Upper lobe of left lung (tissue), 6 donors: ENCODE results near the gene BLOC1S5. TPM values are rescaled to one million over a fixed set of nuclear protein-coding genes. Genes with fewer than 3 reads are reported as not detected.

ENCODE experiments used
- ATAC-seq, 2 donors: fragments of 200-7000 bp; cut with Tn5 transposase; one replicate each; pipeline ENCODE4 v1.9.1; 2022; ENCODE audit warnings: mild to moderate bottlenecking in 2 of 2, moderate library complexity in 2 of 2; ENCODE audit not compliant: low FRiP score in 2 of 2
- DNase-seq, 2 donors: peaks; one replicate each; pipeline ENCODE4 v3.0.0-alpha.2; 2019 to 2020
- H3K27ac ChIP-seq, 4 donors: fragments of 200-600 bp; sonication (generic); one replicate each; pipeline ENCODE4 v1.5.1; 2016 to 2019
- H3K27me3 ChIP-seq, 4 donors: fragments of 200-600 bp; sonication (generic); one replicate each; pipeline ENCODE4 v1.5.1; 2017 to 2019
- H3K36me3 ChIP-seq, 4 donors: fragments of 200-600 bp; sonication (generic); one replicate each; pipeline ENCODE4 v1.5.1; 2016 to 2019
- H3K4me1 ChIP-seq, 4 donors: fragments of 200-600 bp; sonication (generic); one replicate each; pipeline ENCODE4 v1.5.1; 2018 to 2019
- H3K4me3 ChIP-seq, 4 donors: fragments of 200-600 bp; sonication (generic); one replicate each; pipeline ENCODE4 v1.5.1; 2017 to 2019; ENCODE audit warnings: mild to moderate bottlenecking in 2 of 4, moderate library complexity in 1 of 4
- H3K9me3 ChIP-seq, 4 donors: fragments of 200-600 bp; sonication (generic); one replicate each; pipeline ENCODE4 v1.5.1; 2018 to 2019
- CTCF ChIP-seq, 6 experiments: fragments of 450-650 bp in 4 of 6; fragments of 200-600 bp in 2 of 6; sonication (generic) in 2 of 6; IDR thresholded peaks; one replicate each; pipeline ENCODE4 v1.5.1; 2016 to 2019; ENCODE audit warnings: antibody characterized with exemption in 6 of 6
- EP300 ChIP-seq, 4 donors: sonication (generic); formaldehyde crosslinking; IDR thresholded peaks; one replicate each; pipeline ENCODE4 v1.5.1; 2017; ENCODE audit warnings: antibody characterized with exemption in 4 of 4, control low read depth in 2 of 4
- POLR2A ChIP-seq, 4 donors: fragments of 450-650 bp; IDR thresholded peaks; one replicate each; pipeline ENCODE4 v1.5.1; 2016 to 2017; ENCODE audit warnings: antibody characterized with exemption in 4 of 4, mild to moderate bottlenecking in 2 of 4
- POLR2AphosphoS5 ChIP-seq, 2 donors: sonication (generic); formaldehyde crosslinking; IDR thresholded peaks; one replicate each; pipeline ENCODE4 v1.5.1; 2017; ENCODE audit warnings: antibody characterized with exemption in 2 of 2
- WGBS, 2 donors: methylation state at CpG; one replicate each; pipeline ENCODE4 v1.1.5; 2017 to 2018; 5-methylcytosine and 5-hydroxymethylcytosine counted together
- total RNA-seq, 6 donors: library from RNA; depleted of rRNA in 4 of 6; stranded (reverse); fragments of >200 nt in 4 of 6; gene quantifications; one replicate each; pipeline versions ENCODE4 v1.1.0 to v1.2.1, GENCODE V29; 2016 to 2021
- donor health status: DM: no; HTN: no; CAD: no; lungs with moderate emphysema.
- donor health status: DM: no; HTN: yes; CAD: no; lungs with severe emphysema.

Gene BLOC1S5
- total RNA-seq, 6 donors from 2014 or later, result 10.0 to 15.0 (median 11.9) TPM

GRCh38 chr6:8064638-8065518 lies 689 bp upstream of the BLOC1S5 start:
- Histone ChIP-seq H3K27me3 (peaks cover 0 to 4% (median 0%) of the 10 kb centered on the region in 4 donors), H3K36me3 (peaks cover 0 to 11% (median 0%) of the 10 kb centered on the region in 4 donors), H3K4me3 (peak overlapping the region in 3 of 4 donors; percentile 80 to 97 (median 83)), H3K4me1 (peaks cover 4 to 12% (median 8%) of the 10 kb centered on the region in 4 donors), H3K9me3 (no peaks in the 10 kb centered on the region), H3K27ac (peak overlapping the region; percentile 87 to 88 (median 87))
- TF ChIP-seq POLR2AphosphoS5 (IDR thresholded peaks at IDR 0.05) (no peak), EP300 (IDR thresholded peaks at IDR 0.05) (no peak), POLR2A (IDR thresholded peaks at IDR 0.05) (no peak), CTCF (IDR thresholded peaks at IDR 0.05) (no peak)
- WGBS, 2 donors, result 81 to 82% methylated on average over 7 of the region's 7 CpGs
- DNase-seq, result no peak
- ATAC-seq, result no peak

GRCh38 chr6:8061736-8062135 lies 2.5 kb downstream of the BLOC1S5 start:
- TF ChIP-seq CTCF (IDR thresholded peaks at IDR 0.05), result no peak
- TF ChIP-seq POLR2AphosphoS5 (IDR thresholded peaks at IDR 0.05), result no peak
- no peak for TF ChIP-seq EP300 (IDR thresholded peaks at IDR 0.05)
- TF ChIP-seq POLR2A (IDR thresholded peaks at IDR 0.05), result no peak
- peaks cover 0 to 4% (median 0%) of the 10 kb centered on the region in 4 donors for H3K27me3 ChIP-seq
- ATAC-seq (no peak), DNase-seq (no peak)
- H3K9me3 ChIP-seq, result no peaks in the 10 kb centered on the region
- no peak overlapping the region for H3K27ac ChIP-seq
- peaks cover 0 to 17% (median 0%) of the 10 kb centered on the region in 4 donors for H3K36me3 ChIP-seq
- peaks cover 4 to 12% (median 10%) of the 10 kb centered on the region in 4 donors for H3K4me1 ChIP-seq
- 84 to 95% methylated on average over 4 of the region's 4 CpGs for WGBS, 2 donors
- H3K4me3 ChIP-seq, result no peak overlapping the region

DNA sequence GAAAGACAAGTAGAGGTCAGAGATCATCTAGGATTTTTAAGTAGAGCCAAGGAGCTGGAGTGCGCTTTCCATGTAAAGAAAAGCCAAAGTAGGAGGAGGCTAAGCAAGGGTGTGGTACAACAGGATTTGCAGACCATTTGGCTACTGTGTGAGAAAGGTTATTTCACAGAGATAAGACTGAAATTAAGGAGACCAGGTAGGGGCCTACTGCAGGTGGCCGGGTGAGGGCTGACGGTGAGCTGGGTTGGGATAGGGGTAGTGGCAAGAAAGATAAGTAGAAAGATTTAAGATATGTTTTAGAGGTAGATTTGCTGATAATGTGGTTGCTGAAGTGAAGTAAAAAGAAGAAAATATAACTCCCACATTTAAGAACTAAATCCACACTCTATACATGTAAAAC lies 3.8 kb downstream of the BLOC1S5 start:
- no peak overlapping the region for H3K4me3 ChIP-seq
- H3K27me3 ChIP-seq, result peaks cover 0 to 4% (median 0%) of the 10 kb centered on the region in 4 donors
- DNase-seq (no peak), ATAC-seq (no peak)
- H3K27ac ChIP-seq, result no peak overlapping the region
- H3K4me1 ChIP-seq, result peaks cover 4 to 12% (median 10%) of the 10 kb centered on the region in 4 donors
- 91 to 95% methylated on average over 3 of the region's 3 CpGs for WGBS, 2 donors
- H3K36me3 ChIP-seq, result peaks cover 0 to 17% (median 0%) of the 10 kb centered on the region in 4 donors
- TF ChIP-seq POLR2AphosphoS5 (IDR thresholded peaks at IDR 0.05) (no peak), CTCF (IDR thresholded peaks at IDR 0.05) (no peak), POLR2A (IDR thresholded peaks at IDR 0.05) (no peak), EP300 (IDR thresholded peaks at IDR 0.05) (no peak)
- H3K9me3 ChIP-seq, result no peaks in the 10 kb centered on the region

DNA sequence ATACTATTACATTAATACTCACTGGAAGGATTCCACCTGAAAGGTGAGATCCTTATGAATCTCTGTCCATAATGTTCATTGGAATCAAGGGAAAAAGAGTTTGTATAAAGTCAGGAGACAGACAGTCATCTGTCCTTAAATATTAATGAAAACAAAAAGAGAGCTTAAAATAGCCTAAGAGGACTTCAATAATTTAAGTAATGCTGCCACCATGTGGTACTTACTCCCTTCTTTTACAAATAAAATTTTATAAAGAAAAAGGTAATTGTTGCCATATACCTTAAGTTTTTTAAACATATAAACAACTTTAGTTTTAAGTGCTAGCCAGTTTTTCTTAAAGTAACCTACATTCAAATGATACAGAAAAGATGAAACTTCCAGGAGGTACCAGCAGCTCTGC lies 5.1 kb downstream of the BLOC1S5 start:
- H3K27me3 ChIP-seq, result peaks cover 0 to 2% (median 0%) of the 10 kb centered on the region in 4 donors
- H3K9me3 ChIP-seq, result no peaks in the 10 kb centered on the region
- no peak overlapping the region for H3K27ac ChIP-seq
- H3K4me3 ChIP-seq, result no peak overlapping the region
- no peak for ATAC-seq
- H3K36me3 ChIP-seq, result peaks cover 0 to 17% (median 0%) of the 10 kb centered on the region in 4 donors
- H3K4me1 ChIP-seq, result peaks cover 4 to 7% (median 5%) of the 10 kb centered on the region in 4 donors
- no peak for TF ChIP-seq POLR2AphosphoS5 (IDR thresholded peaks at IDR 0.05)
- peak in 2 of 6 experiments; percentile 4 to 21 for TF ChIP-seq CTCF (IDR thresholded peaks at IDR 0.05)
- DNase-seq, result no peak
